ENCODE data around the gene PPP4R1. TPM values are rescaled to one million over a fixed set of nuclear protein-coding genes. Genes with fewer than 3 reads are reported as not detected.

The PPP4R1 gene
- polyA plus RNA-seq, 1 donor from 2014 or later = 127 TPM

GRCh38 chr18:9594823-9595596 is 19.3 kb downstream of the PPP4R1 start:
- Histone ChIP-seq H3K4me3 (ENCODE audit: low read length) (no peak overlapping the region), H4K20me1 (ENCODE audit: insufficient read depth) (no peaks in the 10 kb centered on the region), H3K36me3 (ENCODE audit: insufficient read depth, low read length) (peaks cover 11% of the 10 kb centered on the region), H3K27me3 (ENCODE audit: insufficient read depth, low read depth, low read length) (no peaks in the 10 kb centered on the region), H3K4me2 (ENCODE audit: low read length) (no peak overlapping the region), H3K27ac (ENCODE audit: low read length) (no peak overlapping the region), H3K9me3 (ENCODE audit: low read length) (peaks cover 4% of the 10 kb centered on the region), H3K9ac (ENCODE audit: low read length) (no peak overlapping the region), H2AFZ (ENCODE audit: low read depth, low read length) (no peak overlapping the region), H3K79me2 (replicated peaks; ENCODE audit: insufficient read depth, low read length) (peaks cover 62% of the 10 kb centered on the region), H3K9me2 (ENCODE audit: insufficient read depth, low read length) (no peaks in the 10 kb centered on the region), H3F3A (ENCODE audit: insufficient read depth, low read length, poor library complexity, severe bottlenecking) (no peaks in the 10 kb centered on the region)
- TF ChIP-seq EZH2 (IDR thresholded peaks at IDR 0.05; ENCODE audit: borderline replicate concordance, insufficient read depth, low read length, poor library complexity, severe bottlenecking) (no peak), TAF1 (IDR thresholded peaks at IDR 0.05; ENCODE audit: low read depth) (no peak), MXI1 (conservative IDR thresholded peaks at IDR 0.05; ENCODE audit: poor library complexity, severe bottlenecking) (no peak), EP300 (conservative IDR thresholded peaks at IDR 0.05; ENCODE audit: poor library complexity, severe bottlenecking) (no peak), SMC3 (conservative IDR thresholded peaks at IDR 0.05; ENCODE audit: poor library complexity) (no peak), RAD21 (conservative IDR thresholded peaks at IDR 0.05) (no peak), CTCF (IDR thresholded peaks at IDR 0.05; ENCODE audit: poor library complexity, severe bottlenecking) (no peak), REST (IDR thresholded peaks at IDR 0.05; ENCODE audit: borderline replicate concordance) (no peak), POLR2AphosphoS5 (IDR thresholded peaks at IDR 0.05) (no peak)

GRCh38 chr18:9587924-9588323 is 26.4 kb downstream of the PPP4R1 start:
- Histone ChIP-seq H2AFZ (ENCODE audit: low read depth, low read length) (no peak overlapping the region), H3K36me3 (ENCODE audit: insufficient read depth, low read length) (peaks cover 10% of the 10 kb centered on the region), H3K27ac (ENCODE audit: low read length) (no peak overlapping the region), H3K9me2 (ENCODE audit: insufficient read depth, low read length) (no peaks in the 10 kb centered on the region), H3K79me2 (replicated peaks; ENCODE audit: insufficient read depth, low read length) (peaks cover 9% of the 10 kb centered on the region), H3F3A (ENCODE audit: insufficient read depth, low read length, poor library complexity, severe bottlenecking) (no peaks in the 10 kb centered on the region), H3K27me3 (ENCODE audit: insufficient read depth, low read depth, low read length) (no peaks in the 10 kb centered on the region), H3K9ac (ENCODE audit: low read length) (no peak overlapping the region), H3K4me2 (ENCODE audit: low read length) (no peak overlapping the region), H3K9me3 (ENCODE audit: low read length) (no peaks in the 10 kb centered on the region), H3K4me3 (ENCODE audit: low read length) (no peak overlapping the region), H4K20me1 (ENCODE audit: insufficient read depth) (no peaks in the 10 kb centered on the region)
- TF ChIP-seq POLR2AphosphoS5 (IDR thresholded peaks at IDR 0.05) (no peak), EP300 (conservative IDR thresholded peaks at IDR 0.05; ENCODE audit: poor library complexity, severe bottlenecking) (no peak), EZH2 (IDR thresholded peaks at IDR 0.05; ENCODE audit: borderline replicate concordance, insufficient read depth, low read length, poor library complexity, severe bottlenecking) (no peak), SMC3 (conservative IDR thresholded peaks at IDR 0.05; ENCODE audit: poor library complexity) (no peak), RAD21 (conservative IDR thresholded peaks at IDR 0.05) (no peak)

All from neural cell (in vitro differentiated cells).